ENCODE results near the gene USP6NL.

- TF ChIP-seq POLR2A (IDR thresholded peaks at IDR 0.05; ENCODE audit: low read depth, low read length) (no peak), POLR2AphosphoS5 (IDR thresholded peaks at IDR 0.05; ENCODE audit: low read depth, low read length) (no peak), TAF1 (IDR thresholded peaks at IDR 0.05; ENCODE audit: borderline replicate concordance, low read depth, low read length) (no peak)
These were observed 3.9 kb upstream of the USP6NL start for GRCh38 chr10:11615396-11615795.

All from GM12892 (cell line).